ENCODE measurements around the gene NDUFB6.
"Not testable (repeated sequence)": the region's sequence is repeated elsewhere in the genome, so short reads cannot be mapped to it uniquely, and the experiment has no call there.

NDUFB6 gene

GRCh38 chr9:32524892-32525708, 47.9 kb downstream of the NDUFB6 start:
- 90% methylated on average over 22 of the region's 22 CpGs for WGBS, 2 experiments
- Histone ChIP-seq H3K27ac (ENCODE audit: insufficient read depth, low read depth, low read length, poor library complexity, severe bottlenecking) (no peak overlapping the region), H3K4me3 (ENCODE audit: insufficient read depth, low read depth, low read length) (no peak overlapping the region), H3K36me3 (ENCODE audit: control insufficient read depth, insufficient read depth, low read length) (no peaks in the 10 kb centered on the region), H3K9me3 (ENCODE audit: control insufficient read depth, low read length) (peaks cover 3% of the 10 kb centered on the region), H3K4me1 (ENCODE audit: control insufficient read depth, insufficient read depth, low read length) (no peaks in the 10 kb centered on the region), H3K27me3 (ENCODE audit: control insufficient read depth, insufficient read depth, low read length, poor library complexity, severe bottlenecking) (no peaks in the 10 kb centered on the region)

- 93 to 96% methylated on average over 11 of the region's 11 CpGs for WGBS, 2 experiments
- H3K9me3 ChIP-seq (ENCODE audit: control insufficient read depth, low read length); H3K36me3 ChIP-seq (ENCODE audit: control insufficient read depth, insufficient read depth, low read length); H3K4me3 ChIP-seq (ENCODE audit: insufficient read depth, low read depth, low read length); H3K4me1 ChIP-seq (ENCODE audit: control insufficient read depth, insufficient read depth, low read length); H3K27ac ChIP-seq (ENCODE audit: insufficient read depth, low read depth, low read length, poor library complexity, severe bottlenecking); H3K27me3 ChIP-seq (ENCODE audit: control insufficient read depth, insufficient read depth, low read length, poor library complexity, severe bottlenecking): not testable (repeated sequence)
Measured at GRCh38 chr9:32524558-32524891, 48.4 kb downstream of the NDUFB6 start.

- H3K27ac ChIP-seq (ENCODE audit: insufficient read depth, low read depth, low read length, poor library complexity, severe bottlenecking), result no peak overlapping the region
- no peak overlapping the region for H3K4me3 ChIP-seq (ENCODE audit: insufficient read depth, low read depth, low read length)
- no peaks in the 10 kb centered on the region for H3K36me3 ChIP-seq (ENCODE audit: control insufficient read depth, insufficient read depth, low read length)
- WGBS, 2 experiments, result 57% methylated on average over 1 of the region's 1 CpG; no CpG with 5 or more reads in 1 of the 2 experiments
- H3K4me1 ChIP-seq (ENCODE audit: control insufficient read depth, insufficient read depth, low read length), result no peaks in the 10 kb centered on the region
- peaks cover 4% of the 10 kb centered on the region for H3K9me3 ChIP-seq (ENCODE audit: control insufficient read depth, low read length)
- H3K27me3 ChIP-seq (ENCODE audit: control insufficient read depth, insufficient read depth, low read length, poor library complexity, severe bottlenecking), result no peaks in the 10 kb centered on the region
Measured at GRCh38 chr9:32523910-32524309, 49.0 kb downstream of the NDUFB6 start.

GRCh38 chr9:32518276-32518675, 54.7 kb downstream of the NDUFB6 start:
- Histone ChIP-seq H3K27ac (ENCODE audit: insufficient read depth, low read depth, low read length, poor library complexity, severe bottlenecking) (no peak overlapping the region), H3K9me3 (ENCODE audit: control insufficient read depth, low read length) (peaks cover 14% of the 10 kb centered on the region), H3K36me3 (ENCODE audit: control insufficient read depth, insufficient read depth, low read length) (no peaks in the 10 kb centered on the region), H3K4me1 (ENCODE audit: control insufficient read depth, insufficient read depth, low read length) (no peaks in the 10 kb centered on the region), H3K4me3 (ENCODE audit: insufficient read depth, low read depth, low read length) (no peak overlapping the region), H3K27me3 (ENCODE audit: control insufficient read depth, insufficient read depth, low read length, poor library complexity, severe bottlenecking) (no peaks in the 10 kb centered on the region)
- 80 to 91% methylated on average over 1 of the region's 1 CpG for WGBS, 2 experiments

- Histone ChIP-seq H3K27me3 (ENCODE audit: control insufficient read depth, insufficient read depth, low read length, poor library complexity, severe bottlenecking) (no peaks in the 10 kb centered on the region), H3K4me3 (ENCODE audit: insufficient read depth, low read depth, low read length) (no peak overlapping the region), H3K4me1 (ENCODE audit: control insufficient read depth, insufficient read depth, low read length) (no peaks in the 10 kb centered on the region), H3K36me3 (ENCODE audit: control insufficient read depth, insufficient read depth, low read length) (no peaks in the 10 kb centered on the region), H3K9me3 (ENCODE audit: control insufficient read depth, low read length) (peaks cover 12% of the 10 kb centered on the region), H3K27ac (ENCODE audit: insufficient read depth, low read depth, low read length, poor library complexity, severe bottlenecking) (no peak overlapping the region)
Measured at GRCh38 chr9:32516241-32516640, 56.7 kb downstream of the NDUFB6 start.

GRCh38 chr9:32508728-32509127, 64.2 kb downstream of the NDUFB6 start:
- H3K4me3 ChIP-seq (ENCODE audit: insufficient read depth, low read depth, low read length), result no peak overlapping the region

DNA sequence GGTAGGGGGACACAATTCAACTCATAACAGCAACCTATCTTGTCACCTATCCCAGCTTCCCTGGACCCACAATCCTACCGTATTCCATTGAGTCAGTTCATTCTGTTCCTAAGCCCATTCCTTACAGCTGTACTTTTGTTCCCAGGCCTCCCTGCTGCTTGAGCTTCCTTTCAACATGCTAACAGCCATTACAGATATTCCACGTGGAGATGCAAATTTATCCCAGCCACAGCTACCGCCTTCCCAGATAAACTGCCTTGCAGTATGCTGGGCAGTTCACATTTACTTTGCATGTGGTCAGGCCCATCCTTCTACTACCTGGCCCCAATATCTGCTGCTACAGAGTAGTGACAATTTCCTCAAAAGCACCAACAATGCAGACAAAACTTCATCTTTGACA, 70.0 kb downstream of the NDUFB6 start:
- H3K36me3 ChIP-seq (ENCODE audit: control insufficient read depth, insufficient read depth, low read length), result no peaks in the 10 kb centered on the region
- no peaks in the 10 kb centered on the region for H3K4me1 ChIP-seq (ENCODE audit: control insufficient read depth, insufficient read depth, low read length)
- H3K27ac ChIP-seq (ENCODE audit: insufficient read depth, low read depth, low read length, poor library complexity, severe bottlenecking), result no peak overlapping the region
- no peaks in the 10 kb centered on the region for H3K27me3 ChIP-seq (ENCODE audit: control insufficient read depth, insufficient read depth, low read length, poor library complexity, severe bottlenecking)
- WGBS, 2 experiments, result 45 to 54% methylated on average over 3 of the region's 3 CpGs
- H3K4me3 ChIP-seq (ENCODE audit: insufficient read depth, low read depth, low read length), result no peak overlapping the region
- no peaks in the 10 kb centered on the region for H3K9me3 ChIP-seq (ENCODE audit: control insufficient read depth, low read length)

More at GRCh38 chr9:32508728-32509127, 64.2 kb downstream of the NDUFB6 start:
- Histone ChIP-seq H3K36me3 (ENCODE audit: control insufficient read depth, insufficient read depth, low read length) (no peaks in the 10 kb centered on the region), H3K9me3 (ENCODE audit: control insufficient read depth, low read length) (no peaks in the 10 kb centered on the region), H3K4me1 (ENCODE audit: control insufficient read depth, insufficient read depth, low read length) (no peaks in the 10 kb centered on the region), H3K27me3 (ENCODE audit: control insufficient read depth, insufficient read depth, low read length, poor library complexity, severe bottlenecking) (no peaks in the 10 kb centered on the region), H3K27ac (ENCODE audit: insufficient read depth, low read depth, low read length, poor library complexity, severe bottlenecking) (no peak overlapping the region)
- 67 to 91% methylated on average over 1 of the region's 1 CpG for WGBS, 2 experiments
